Psoas muscle (tissue), 8 donors: Measurements from ENCODE around the gene MUC22. TPM values are rescaled to one million over a fixed set of nuclear protein-coding genes. Genes with fewer than 3 reads are reported as not detected.
A peak's percentile ranks its signal among the peaks of the same experiment; 100 is the strongest.

ENCODE experiments used
- ATAC-seq, 4 donors: fragments of 200-7000 bp; cut with Tn5 transposase; one replicate each; pipeline ENCODE4 v1.9.1; 2020; ENCODE audit warnings: moderate library complexity in 3 of 4, mild to moderate bottlenecking in 2 of 4
- DNase-seq, 2 donors: peaks; one replicate each; pipeline ENCODE4 v3.0.0-alpha.2; 2020
- H3K27ac ChIP-seq: fragments of 200-600 bp; one replicate; pipeline ENCODE4 v1.8.0; 2022
- H3K27me3 ChIP-seq, 3 donors: fragments of 200-600 bp in 1 of 3; one replicate each; pipeline versions ENCODE4 v1.6.1 to v1.8.0; 2013 to 2022; ENCODE audit warnings: low read length in 2 of 3, mild to moderate bottlenecking in 2 of 3, moderate library complexity in 1 of 3; ENCODE audit not compliant: insufficient read depth in 3 of 3
- H3K36me3 ChIP-seq, 2 donors: fragments of 200-600 bp in 1 of 2; one replicate each; pipeline versions ENCODE4 v1.6.1 to v1.8.0; 2013 to 2022; ENCODE audit warnings: low read depth in 1 of 2, mild to moderate bottlenecking in 1 of 2, moderate library complexity in 1 of 2; ENCODE audit not compliant: insufficient read depth in 1 of 2
- H3K4me1 ChIP-seq: fragments of 200-600 bp; one replicate; pipeline ENCODE4 v1.8.0; 2022
- H3K4me3 ChIP-seq: fragments of 200-600 bp; one replicate; pipeline ENCODE4 v1.8.0; 2022; ENCODE audit warnings: mild to moderate bottlenecking
- H3K9me3 ChIP-seq: fragments of 200-600 bp; one replicate; pipeline ENCODE4 v1.8.0; 2022
- WGBS, 3 donors: extraction: QIAGEN DNeasy Blood & Tissue Kit; methylation state at CpG; one replicate each; pipeline versions ENCODE4 v1.1.6 to v1.1.7; 2013; 5-methylcytosine and 5-hydroxymethylcytosine counted together
- intact Hi-C, 2 donors: fragments of 100-400 bp; cut with DNase I; formaldehyde crosslinking; loops; one replicate each; pipeline versions ENCODE4 v1.11.0 to v1.14.2; 2022
- long read RNA-seq, 2 donors: library from polyadenylated mRNA; unstranded; transcript quantifications; one replicate each; pipeline ENCODE4 v2.0.0, GENCODE V29; 2021
- polyA plus RNA-seq, 3 donors: library from polyadenylated mRNA; stranded (reverse); fragments of 200-250 nt; gene quantifications; one replicate each; pipeline ENCODE4 v1.2.3, GENCODE V29; 2013
- total RNA-seq, 4 donors: library from RNA; stranded (reverse); fragmentation: NEBNext Ultra II Directional in 2 of 4; extraction: Animal tissue kit (Norgen Biotek cat#: 25700) in 2 of 4; gene quantifications; one replicate each; pipeline versions ENCODE4 v1.2.1 to v1.2.4, GENCODE V29; 2021 to 2023
- TF ChIP-seq, protein P1 (sequence below): fragments of 200-600 bp; IDR thresholded peaks from one replicate; pipeline ENCODE4 v1.8.0; 2022; ENCODE audit warnings: antibody characterized with exemption
- donor health status: healthy with polysubstance abuse.
- donor health status: DM: no; HTN: no; CAD: no; lungs with moderate emphysema.
- donor health status: Bipolar disorder and iron deficiency.
- donor health status: healthy.
- donor health status: DM: yes; HTN: yes; CAD: no.
- donor health status: DM: no; HTN: no; CAD: no.
- donor health status: DM: no; HTN: no; CAD: no.
- donor health status: DM: yes; HTN: yes; CAD: no.

MUC22 gene
- under 1 TPM in 3 of 4 donors, not detected in 1; 0.08 to 0.09 (median 0.08) TPM for total RNA-seq
- polyA plus RNA-seq = under 1 TPM in 2 of 3 donors, not detected in 1; 0.04 to 0.38 TPM
- long read RNA-seq, donor 1 = 0 reads
- long read RNA-seq, donor 2 = 0 reads

DNA sequence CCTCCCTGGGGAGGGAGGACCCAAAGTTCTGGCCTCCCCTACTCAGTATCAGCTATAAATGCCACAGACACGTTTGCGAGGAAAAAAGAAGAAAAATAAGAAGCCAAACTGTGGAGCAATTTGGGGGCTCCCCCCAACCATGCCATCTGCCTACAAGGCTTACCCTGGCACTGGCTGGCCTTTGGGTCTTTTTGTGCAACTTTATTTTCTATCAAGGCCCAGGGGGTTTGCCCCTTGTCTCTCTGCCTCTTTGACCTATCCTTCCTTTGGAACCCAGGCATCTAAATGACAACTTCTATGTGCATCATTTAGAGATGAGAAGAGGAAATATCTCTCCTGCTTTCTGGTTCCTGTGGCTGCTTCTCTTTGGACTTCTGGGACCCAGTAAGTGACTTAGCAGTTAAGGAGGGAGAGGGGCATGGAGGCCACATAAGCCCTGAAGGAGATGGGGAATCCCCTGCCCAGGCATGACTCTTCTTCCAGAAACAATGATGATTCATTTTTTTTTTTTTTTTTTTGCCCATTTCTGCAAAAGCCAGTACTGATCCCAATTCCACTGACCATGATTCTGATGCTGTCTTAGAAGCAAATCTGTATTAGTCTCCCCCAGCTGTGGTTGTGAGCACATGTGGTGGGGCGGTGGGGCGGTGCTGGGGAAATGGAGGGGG lies at the start of gene MUC22:
TSS of gene MUC22 (plus strand) at position 82 of the 668 bp plus-strand sequence. CDS start at position 315, 233 bp downstream.
- Histone ChIP-seq H3K36me3 (no peaks in the 10 kb centered on the region), H3K27ac (no peak within 1 kb of the TSS), H3K27me3 (no peaks in the 10 kb centered on the region), H3K4me1 (no peaks in the 10 kb centered on the region), H3K4me3 (no peak within 1 kb of the TSS), H3K9me3 (no peaks in the 10 kb centered on the region)
- 75 to 89% (median 82%) methylated on average over 4 of the region's 4 CpGs for WGBS, 3 donors
- intact Hi-C loops = no loop called here
- ATAC-seq = no peak
- TF ChIP-seq, protein P1, sequence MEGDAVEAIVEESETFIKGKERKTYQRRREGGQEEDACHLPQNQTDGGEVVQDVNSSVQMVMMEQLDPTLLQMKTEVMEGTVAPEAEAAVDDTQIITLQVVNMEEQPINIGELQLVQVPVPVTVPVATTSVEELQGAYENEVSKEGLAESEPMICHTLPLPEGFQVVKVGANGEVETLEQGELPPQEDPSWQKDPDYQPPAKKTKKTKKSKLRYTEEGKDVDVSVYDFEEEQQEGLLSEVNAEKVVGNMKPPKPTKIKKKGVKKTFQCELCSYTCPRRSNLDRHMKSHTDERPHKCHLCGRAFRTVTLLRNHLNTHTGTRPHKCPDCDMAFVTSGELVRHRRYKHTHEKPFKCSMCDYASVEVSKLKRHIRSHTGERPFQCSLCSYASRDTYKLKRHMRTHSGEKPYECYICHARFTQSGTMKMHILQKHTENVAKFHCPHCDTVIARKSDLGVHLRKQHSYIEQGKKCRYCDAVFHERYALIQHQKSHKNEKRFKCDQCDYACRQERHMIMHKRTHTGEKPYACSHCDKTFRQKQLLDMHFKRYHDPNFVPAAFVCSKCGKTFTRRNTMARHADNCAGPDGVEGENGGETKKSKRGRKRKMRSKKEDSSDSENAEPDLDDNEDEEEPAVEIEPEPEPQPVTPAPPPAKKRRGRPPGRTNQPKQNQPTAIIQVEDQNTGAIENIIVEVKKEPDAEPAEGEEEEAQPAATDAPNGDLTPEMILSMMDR = no peak
- no peak for DNase-seq

DNA sequence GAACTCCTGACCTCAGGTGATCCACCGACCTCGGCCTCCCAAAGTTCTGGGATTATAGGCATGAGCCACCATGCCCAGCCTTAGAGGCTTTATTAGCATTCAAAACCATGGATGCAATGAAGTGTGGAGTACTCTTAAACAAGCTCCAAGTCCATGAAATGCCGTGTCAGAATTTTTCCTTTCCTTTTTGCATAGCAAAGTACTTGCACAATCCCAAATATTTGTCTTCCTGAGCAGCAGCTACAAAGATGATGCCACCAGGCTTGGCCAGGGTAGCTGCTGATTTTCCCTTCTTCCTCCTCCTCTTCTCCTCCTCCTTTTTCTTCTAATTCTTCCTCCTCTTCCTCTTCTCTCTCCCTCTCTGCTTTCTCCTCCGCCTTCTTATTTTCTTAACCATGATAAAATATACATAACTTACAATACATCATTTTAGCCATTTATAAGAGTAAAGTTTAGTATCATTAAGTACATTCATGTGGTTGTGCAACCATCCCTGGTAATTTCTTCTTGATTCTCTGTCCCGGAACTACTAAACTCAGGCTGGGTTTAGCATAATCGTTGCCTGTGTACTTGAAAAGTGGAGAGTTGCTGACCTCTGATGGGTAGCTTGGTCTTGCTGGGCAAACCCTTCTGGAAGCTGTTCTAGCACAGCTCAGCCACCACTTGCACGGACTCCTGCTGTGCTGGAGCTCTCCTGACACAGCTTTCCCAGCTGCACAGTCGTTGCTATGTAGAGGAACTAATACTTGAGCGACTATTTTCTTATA lies 49.2 kb upstream of the MUC22 start:
- no peaks in the 10 kb centered on the region for H3K9me3 ChIP-seq
- H3K4me1 ChIP-seq = no peaks in the 10 kb centered on the region
- intact Hi-C loops = no loop called here
- H3K36me3 ChIP-seq = no peaks in the 10 kb centered on the region
- WGBS, 3 donors = 55 to 60% (median 56%) methylated on average over 9 of the region's 9 CpGs
- H3K27ac ChIP-seq = no peak overlapping the region
- DNase-seq (no peak), ATAC-seq (peak in 2 of 4 donors; percentile 47 to 50)
- TF ChIP-seq, protein P1 = no peak
- peaks cover 0 to 27% (median 2%) of the 10 kb centered on the region in 3 donors for H3K27me3 ChIP-seq
- H3K4me3 ChIP-seq = no peak overlapping the region

DNA sequence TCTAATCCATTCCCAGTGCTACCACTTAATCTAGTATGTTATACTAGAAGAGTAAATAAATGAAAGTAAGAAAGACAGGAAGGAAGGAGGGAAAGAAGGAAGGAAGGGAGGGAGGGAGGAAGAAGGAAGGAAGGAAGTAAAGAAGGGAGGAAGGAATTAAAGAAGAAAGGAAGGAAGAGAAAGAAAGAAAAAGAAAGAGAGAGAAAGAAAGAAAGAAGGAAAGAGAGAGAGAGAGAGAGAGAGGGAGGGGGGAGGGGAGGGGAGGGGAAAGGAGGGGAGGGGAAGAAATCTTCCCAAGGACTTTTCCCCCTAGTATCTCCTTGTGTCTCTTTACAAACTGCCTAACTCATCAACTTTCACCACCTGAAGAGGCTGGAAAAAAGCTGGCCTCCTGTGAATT lies 47.6 kb upstream of the MUC22 start:
- Histone ChIP-seq H3K27me3 (peaks cover 0 to 20% (median 0%) of the 10 kb centered on the region in 3 donors), H3K9me3 (no peaks in the 10 kb centered on the region), H3K36me3 (no peaks in the 10 kb centered on the region), H3K4me1 (no peaks in the 10 kb centered on the region), H3K27ac (no peak overlapping the region), H3K4me3 (no peak overlapping the region)
- intact Hi-C loops = no loop called here
- TF ChIP-seq, protein P1 = no peak
- DNase-seq (no peak), ATAC-seq (no peak)

DNA sequence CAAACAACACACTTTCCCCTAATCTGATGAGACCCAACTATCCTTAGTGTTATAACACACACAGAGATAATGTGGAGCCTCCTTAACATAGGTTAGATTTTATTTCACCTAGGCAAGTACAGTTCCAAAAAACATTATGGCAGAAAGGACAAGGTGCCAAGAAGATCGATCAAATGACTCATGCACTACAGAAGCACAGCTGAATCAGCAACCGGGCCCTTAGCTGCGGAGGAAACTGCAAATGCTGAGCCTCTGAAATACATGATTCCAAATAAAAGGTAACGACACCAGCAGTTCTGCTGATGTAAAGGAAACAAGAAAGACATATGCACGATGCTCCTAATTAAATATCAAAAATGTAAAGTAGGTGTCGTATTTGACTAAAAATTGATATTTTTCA lies 46.6 kb upstream of the MUC22 start:
- intact Hi-C loops = no loop called here
- H3K36me3 ChIP-seq = no peaks in the 10 kb centered on the region
- no peaks in the 10 kb centered on the region for H3K9me3 ChIP-seq
- no peak for DNase-seq
- H3K4me3 ChIP-seq = no peak overlapping the region
- H3K27ac ChIP-seq = no peak overlapping the region
- H3K4me1 ChIP-seq = no peaks in the 10 kb centered on the region
- H3K27me3 ChIP-seq = peaks cover 0 to 13% (median 0%) of the 10 kb centered on the region in 3 donors
- no peak for ATAC-seq
- TF ChIP-seq, protein P1 = no peak
- WGBS, 3 donors = 77 to 85% (median 81%) methylated on average over 6 of the region's 6 CpGs
